Fibroblast of lung (primary cell): ENCODE measurements around the gene KIF13A. TPM values are rescaled to one million over a fixed set of nuclear protein-coding genes. Genes with fewer than 3 reads are reported as not detected.

Source experiments
- DNase-seq, 2 donors: peaks; one replicate each; pipeline versions ENCODE4 v3.0.0 to v3.0.0-alpha.2; 2010; ENCODE audit warnings: low read depth in 2 of 2
- H2AFZ ChIP-seq: 2 replicates; pipeline ENCODE4 v1.5.1; 2012; ENCODE audit warnings: low read length, control low read depth, inconsistent platforms
- H3K27ac ChIP-seq: 2 replicates; pipeline ENCODE4 v1.5.1; 2011; ENCODE audit warnings: low read length, control low read depth; ENCODE audit not compliant: insufficient read depth
- H3K27me3 ChIP-seq: 2 replicates; pipeline ENCODE4 v1.5.1; 2011; ENCODE audit warnings: mild to moderate bottlenecking, low read length; ENCODE audit not compliant: control insufficient read depth, insufficient read depth
- H3K36me3 ChIP-seq: 2 replicates; pipeline ENCODE4 v1.5.1; 2011; ENCODE audit warnings: low read length; ENCODE audit not compliant: control insufficient read depth, insufficient read depth
- H3K4me1 ChIP-seq: 2 replicates; pipeline ENCODE4 v1.5.1; 2011; ENCODE audit warnings: low read length; ENCODE audit not compliant: control insufficient read depth, insufficient read depth; ENCODE audit errors: extremely low read depth
- H3K4me2 ChIP-seq: 2 replicates; pipeline ENCODE4 v1.5.1; 2011; ENCODE audit warnings: low read length, control low read depth; ENCODE audit not compliant: insufficient read depth; ENCODE audit errors: extremely low read depth
- H3K4me3 ChIP-seq, 4 experiments: fragments of 200-600 bp in 1 of 4; sonication (generic) in 1 of 4; replicated peaks in 1 of 4; 2 replicates each; pipeline ENCODE4 v1.5.1; 2011 to 2016; ENCODE audit warnings: low read length in 4 of 4, low read depth in 3 of 4, mild to moderate bottlenecking in 3 of 4, control low read depth in 2 of 4, inconsistent platforms in 1 of 4, mixed read lengths in 1 of 4; ENCODE audit not compliant: insufficient read depth in 1 of 4; ENCODE audit errors: control extremely low read depth in 1 of 4
- H3K79me2 ChIP-seq: 2 replicates; pipeline ENCODE4 v1.5.1; 2012; ENCODE audit warnings: mild to moderate bottlenecking, low read length, inconsistent platforms; ENCODE audit not compliant: control insufficient read depth, insufficient read depth
- H3K9ac ChIP-seq: 2 replicates; pipeline ENCODE4 v1.5.1; 2011; ENCODE audit warnings: mild to moderate bottlenecking, low read length, control low read depth; ENCODE audit not compliant: insufficient read depth
- H3K9me3 ChIP-seq: 2 replicates; pipeline ENCODE4 v1.5.1; 2012; ENCODE audit warnings: low read depth, low read length; ENCODE audit not compliant: control insufficient read depth, insufficient read depth
- H4K20me1 ChIP-seq: 2 replicates; pipeline ENCODE4 v1.5.1; 2011; ENCODE audit warnings: low read length; ENCODE audit not compliant: control insufficient read depth, insufficient read depth; ENCODE audit errors: extremely low read depth
- CTCF ChIP-seq, 2 donors: IDR thresholded peaks in 1 of 2; conservative IDR thresholded peaks in 1 of 2; 1 replicate in 1 of 2; 2 replicates in 1 of 2; pipeline ENCODE4 v1.5.1; 2011 to 2012; ENCODE audit warnings: low read length in 2 of 2, control low read depth in 1 of 2, inconsistent platforms in 1 of 2, low read depth in 1 of 2, mild to moderate bottlenecking in 1 of 2
- EZH2 ChIP-seq: IDR thresholded peaks from 2 replicates; pipeline ENCODE4 v1.5.1; 2012; ENCODE audit warnings: low read length, control low read depth, mild to moderate bottlenecking; ENCODE audit errors: missing control alignments
- polyA plus RNA-seq, 2 donors: library from polyadenylated mRNA; depleted of rRNA in 1 of 2; stranded (reverse) in 1 of 2; unstranded in 1 of 2; fragments of >200 nt; gene quantifications; 2 replicates each; pipeline ENCODE4 v1.2.1, GENCODE V29; 2011 to 2012; ENCODE audit warnings: missing spikeins in 1 of 2
- total RNA-seq: library from RNA; depleted of rRNA; stranded (reverse); fragments of >200 nt; gene quantifications from 2 replicates; pipeline ENCODE4 v1.2.1, GENCODE V29; 2014

The KIF13A gene
- total and polyA plus RNA-seq, 2 donors (not counting 1 experiment from before 2014, with no cell fraction given): 52.3 to 114 TPM

DNA sequence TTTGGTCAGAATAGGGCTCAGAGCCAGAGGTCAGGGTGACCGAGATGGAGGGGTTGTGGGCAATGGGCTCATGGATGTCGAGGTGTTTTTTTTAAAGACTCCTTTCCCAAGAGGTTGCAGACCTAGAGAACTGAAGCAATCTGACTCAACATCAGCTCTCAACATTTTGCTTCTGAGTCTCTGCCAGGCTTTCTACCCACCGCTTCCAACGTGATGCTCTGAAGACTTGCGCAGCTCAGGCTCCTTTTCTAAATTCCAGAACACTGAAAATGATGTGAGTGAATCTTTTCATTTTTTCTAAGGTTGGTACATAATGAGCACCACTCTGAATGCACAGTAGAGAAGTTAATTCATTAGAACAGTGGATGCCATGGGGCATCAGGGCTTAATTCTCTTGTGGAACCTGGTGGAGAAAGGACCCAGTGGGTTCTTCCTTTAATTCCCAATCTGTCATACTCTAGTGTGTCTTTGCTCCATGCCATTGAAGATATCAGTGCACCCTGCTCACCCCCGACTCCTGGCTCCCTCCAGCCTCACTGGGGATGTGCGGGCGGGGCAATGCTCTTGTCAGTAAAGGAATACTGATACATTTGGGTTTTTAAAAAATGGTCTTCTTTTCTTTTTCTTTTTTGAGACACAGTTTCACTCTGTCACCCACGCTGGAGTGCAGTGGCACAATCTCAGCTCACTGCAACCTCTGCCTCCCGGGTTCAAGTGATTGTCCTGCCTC lies 17.0 kb upstream of the KIF13A start:
- H3K4me3 ChIP-seq: no peak overlapping the region
- H4K20me1 ChIP-seq: no peaks in the 10 kb centered on the region

DNA sequence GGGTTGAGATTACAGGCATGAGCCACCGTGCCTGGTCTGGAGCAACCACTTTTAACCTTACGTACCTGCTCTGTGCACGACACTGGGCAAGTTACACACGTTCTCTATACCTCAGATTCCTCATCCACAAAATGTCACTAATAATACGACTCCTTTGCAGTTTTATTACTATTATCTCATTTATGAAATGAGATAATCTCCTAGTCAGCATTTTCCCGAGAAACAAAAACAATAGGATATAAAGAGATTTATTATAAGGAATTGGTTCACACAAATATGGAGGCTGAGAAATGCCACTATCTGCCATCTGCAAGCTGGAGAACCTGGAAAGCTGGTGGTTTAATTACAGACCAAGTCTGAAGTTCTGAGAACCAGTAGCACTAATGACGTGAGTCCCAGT lies 12.0 kb upstream of the KIF13A start:
- Histone ChIP-seq H3K9me3 (no peaks in the 10 kb centered on the region), H3K36me3 (no peaks in the 10 kb centered on the region), H3K4me3 (no peak overlapping the region), H3K9ac (no peak overlapping the region), H3K27me3 (no peaks in the 10 kb centered on the region), H3K79me2 (no peaks in the 10 kb centered on the region), H3K27ac (no peak overlapping the region), H4K20me1 (no peaks in the 10 kb centered on the region), H3K4me2 (no peak overlapping the region), H3K4me1 (no peaks in the 10 kb centered on the region), H2AFZ (no peak overlapping the region)
- TF ChIP-seq EZH2: no peak
- TF ChIP-seq CTCF (conservative IDR thresholded peaks at IDR 0.05 in 1 of 2, IDR thresholded peaks at IDR 0.05 in 1 of 2; ENCODE audit: low read depth in 1 of 2, low read length in 2 of 2): no peak
- no peak for DNase-seq

More for the DNA sequence above, 17.0 kb upstream of the KIF13A start:
- H3K27me3 ChIP-seq: no peaks in the 10 kb centered on the region
- no peak overlapping the region for H3K4me2 ChIP-seq
- no peak for TF ChIP-seq CTCF (conservative IDR thresholded peaks at IDR 0.05 in 1 of 2, IDR thresholded peaks at IDR 0.05 in 1 of 2; ENCODE audit: low read depth in 1 of 2, low read length in 2 of 2)
- peaks cover 5% of the 10 kb centered on the region for H3K4me1 ChIP-seq
- no peaks in the 10 kb centered on the region for H3K79me2 ChIP-seq
- no peak overlapping the region for H3K27ac ChIP-seq
- no peak overlapping the region for H2AFZ ChIP-seq
- H3K9ac ChIP-seq: no peak overlapping the region
- H3K36me3 ChIP-seq: no peaks in the 10 kb centered on the region
- DNase-seq: no peak
- no peaks in the 10 kb centered on the region for H3K9me3 ChIP-seq

DNA sequence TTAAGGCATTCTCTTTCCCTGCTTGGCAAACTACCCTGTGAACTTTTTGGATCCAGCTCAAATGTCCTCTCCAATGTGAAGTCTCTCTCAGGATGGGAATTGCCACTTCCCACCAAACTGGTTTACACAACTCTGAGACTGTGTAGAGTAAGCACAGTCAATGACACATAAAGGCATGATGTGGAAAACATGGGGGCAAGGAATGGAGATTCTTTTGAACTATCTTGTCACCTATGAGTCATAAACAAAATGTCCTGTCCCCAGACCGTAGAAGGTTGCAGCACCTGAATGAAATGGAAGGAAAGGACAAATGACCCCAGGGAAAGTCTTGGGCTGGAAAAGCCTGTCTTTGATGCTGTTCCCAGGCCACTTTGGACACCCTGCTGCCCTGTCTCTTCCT lies 11.0 kb upstream of the KIF13A start:
- H3K9me3 ChIP-seq: no peaks in the 10 kb centered on the region
- H3K4me3 ChIP-seq: no peak overlapping the region
- TF ChIP-seq CTCF (conservative IDR thresholded peaks at IDR 0.05 in 1 of 2, IDR thresholded peaks at IDR 0.05 in 1 of 2; ENCODE audit: low read depth in 1 of 2, low read length in 2 of 2): no peak
- DNase-seq: no peak
- no peaks in the 10 kb centered on the region for H3K27me3 ChIP-seq
- H3K79me2 ChIP-seq: no peaks in the 10 kb centered on the region
- H3K9ac ChIP-seq: no peak overlapping the region
- H3K4me1 ChIP-seq: no peaks in the 10 kb centered on the region
- no peak overlapping the region for H3K27ac ChIP-seq
- H3K36me3 ChIP-seq: no peaks in the 10 kb centered on the region
- no peaks in the 10 kb centered on the region for H4K20me1 ChIP-seq
- no peak overlapping the region for H3K4me2 ChIP-seq
- H2AFZ ChIP-seq: no peak overlapping the region
